Epithelial cell of prostate (primary cell): ENCODE data around the gene CYSTM1.

Source experiments
- DNase-seq: peaks from one replicate; pipeline ENCODE4 v3.0.0-alpha.2; 2011; ENCODE audit warnings: low read depth, low spot score
- H3K27ac ChIP-seq: fragments of 450-650 bp; 2 replicates; pipeline ENCODE4 v1.5.1; 2017; ENCODE audit warnings: mild to moderate bottlenecking

The CYSTM1 gene

DNA sequence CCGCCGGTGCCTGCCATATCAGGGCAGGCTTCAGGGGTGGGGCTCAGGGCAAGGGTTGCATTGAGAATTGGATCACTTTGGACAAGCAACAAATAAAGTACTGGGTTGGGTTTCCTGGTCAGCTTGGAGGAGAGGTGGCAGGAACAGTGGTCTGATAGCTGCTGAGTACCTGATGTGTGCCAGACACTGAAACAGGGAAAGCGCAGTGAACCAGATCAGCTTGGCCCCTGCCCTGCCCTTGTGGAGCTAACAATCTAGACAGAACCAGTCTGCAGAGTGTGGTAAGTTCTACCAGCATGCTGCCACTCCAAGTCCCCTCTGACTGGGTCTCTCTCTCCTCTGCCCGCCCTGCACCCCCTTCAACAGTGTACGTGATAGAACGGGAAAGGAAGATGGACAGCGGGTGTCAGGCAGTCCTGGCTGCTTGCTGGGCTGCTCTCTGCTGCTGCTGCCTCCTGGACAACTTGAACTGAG is 53.4 kb downstream of the CYSTM1 start:
- no peak overlapping the region for H3K27ac ChIP-seq
- DNase-seq, result no peak

- DNase-seq, result no peak
- H3K27ac ChIP-seq, result no peak overlapping the region
Observed at GRCh38 chr5:140230373-140230772, 55.4 kb downstream of the CYSTM1 start.

- no peak overlapping the region for H3K27ac ChIP-seq
- DNase-seq, result no peak
Observed at GRCh38 chr5:140232731-140233130, 57.7 kb downstream of the CYSTM1 start.

GRCh38 chr5:140234377-140234989 is 59.5 kb downstream of the CYSTM1 start:
- DNase-seq, result no peak
- H3K27ac ChIP-seq, result no peak overlapping the region

- peak overlapping the region; percentile 66 for H3K27ac ChIP-seq
- peak; percentile 54 for DNase-seq
Observed at GRCh38 chr5:140235791-140236551, 61.0 kb downstream of the CYSTM1 start.

DNA sequence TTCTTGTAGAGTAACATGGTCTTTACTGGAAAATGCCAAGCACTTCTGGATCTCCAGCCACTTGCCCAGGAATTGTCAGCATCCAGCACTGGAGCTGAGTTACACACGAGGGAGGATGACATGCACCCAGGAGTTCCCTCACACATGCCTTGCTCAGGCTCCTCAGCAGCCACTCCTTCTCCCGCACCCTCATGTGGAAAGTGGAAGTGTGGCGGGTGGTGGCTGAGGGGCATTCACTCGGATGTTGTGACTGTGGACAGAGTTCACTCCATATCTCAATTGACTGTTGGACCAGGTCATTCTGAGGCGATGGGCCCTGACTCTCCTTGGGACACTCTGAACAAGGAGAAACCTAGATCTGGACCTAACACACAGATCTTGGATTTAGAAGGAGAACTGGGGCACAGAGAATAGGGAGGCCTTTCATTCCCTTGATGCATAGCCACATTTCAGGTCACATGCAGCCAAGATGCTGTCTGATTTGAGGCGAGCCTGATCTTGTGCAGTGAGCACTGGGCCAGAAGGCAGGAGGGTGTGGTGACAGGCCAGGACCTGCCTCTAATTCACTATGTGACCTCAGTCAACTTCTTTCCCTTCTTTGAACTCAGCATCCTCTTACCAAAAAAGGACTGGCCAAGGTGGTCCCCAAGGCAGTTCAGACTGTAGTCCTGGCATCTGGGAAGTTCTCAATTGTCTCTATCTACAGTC is 62.1 kb downstream of the CYSTM1 start:
- H3K27ac ChIP-seq, result peak overlapping the region; percentile 66
- peak; percentile 60 for DNase-seq

DNA sequence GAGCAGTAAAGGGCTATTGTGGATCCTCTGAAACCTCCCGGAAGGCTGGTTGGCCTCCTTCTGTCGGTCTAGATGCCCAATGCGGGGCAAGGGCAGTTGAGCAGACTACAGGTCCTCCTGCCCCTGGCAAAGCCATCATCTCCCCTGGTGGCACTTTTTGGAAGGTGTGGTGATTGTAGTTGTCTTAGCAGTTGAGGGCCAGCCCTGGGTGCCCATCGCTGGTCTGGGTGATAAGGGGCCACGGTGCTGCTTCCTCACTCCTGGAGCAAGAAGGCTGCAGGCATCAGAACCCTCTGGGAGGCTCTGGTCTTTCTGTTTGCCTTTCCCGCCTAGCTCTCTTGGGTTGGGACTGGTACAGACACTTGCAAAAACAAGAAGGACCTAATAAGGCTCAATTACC is 63.8 kb downstream of the CYSTM1 start:
- DNase-seq, result no peak
- H3K27ac ChIP-seq, result no peak overlapping the region

DNA sequence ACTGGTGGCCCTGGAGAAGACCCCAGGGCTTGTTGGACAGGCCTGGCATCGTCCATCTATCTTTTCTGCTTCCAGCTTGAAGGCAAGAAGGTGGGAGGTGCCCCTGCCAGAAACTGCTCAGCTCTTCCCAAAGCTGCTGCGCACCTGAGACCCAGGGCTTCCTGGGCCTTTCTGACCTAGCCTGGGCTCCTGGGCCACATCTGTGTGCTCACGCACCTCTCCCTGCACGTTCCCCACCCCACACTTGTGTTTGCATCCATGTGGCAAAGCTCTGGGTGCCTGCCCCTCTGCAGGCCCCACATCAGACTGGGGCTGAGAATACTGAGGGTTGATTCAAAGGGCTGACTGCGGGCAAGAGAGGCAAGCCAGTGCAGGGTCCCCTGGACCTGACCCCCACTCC is 64.5 kb downstream of the CYSTM1 start:
- no peak for DNase-seq
- H3K27ac ChIP-seq, result no peak overlapping the region

DNA sequence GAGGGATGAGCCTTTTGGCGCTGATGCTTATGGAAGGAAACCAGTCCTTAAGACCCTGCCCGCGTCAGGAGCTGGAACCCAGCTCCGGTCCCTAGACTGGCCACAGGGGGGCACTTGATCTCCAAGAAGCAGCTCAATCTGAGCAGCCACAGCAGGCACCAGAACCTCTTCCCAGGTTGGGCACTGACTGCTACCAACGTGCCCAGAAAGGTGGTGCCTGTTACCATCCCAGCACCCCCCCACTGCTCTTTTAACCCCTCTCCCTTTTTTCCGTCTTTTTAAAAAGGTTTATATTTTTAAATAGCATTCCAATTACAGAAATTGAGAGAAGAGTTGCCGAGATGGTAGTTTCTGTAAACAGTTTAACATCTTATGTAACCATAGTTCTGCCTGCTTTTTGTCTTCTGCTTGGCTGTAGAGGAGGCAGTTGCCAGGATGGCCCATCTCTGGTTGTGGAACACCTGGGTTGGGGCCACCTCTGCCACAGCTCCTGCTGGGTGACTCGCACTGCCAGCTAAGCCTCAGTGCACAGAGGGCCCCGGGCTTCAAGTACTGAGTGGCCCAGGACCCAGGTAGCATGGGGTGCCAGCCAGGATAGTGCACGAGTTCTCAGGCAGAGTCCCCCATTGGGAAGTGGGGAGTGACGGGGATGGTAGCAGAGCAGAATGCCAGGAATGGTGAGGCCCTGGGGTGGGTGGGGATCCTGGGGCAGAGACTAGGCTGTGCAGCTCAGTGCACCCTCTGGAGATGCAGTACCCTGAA is 65.1 kb downstream of the CYSTM1 start:
- H3K27ac ChIP-seq, result peak overlapping the region; percentile 80

GRCh38 chr5:140240987-140241706 is 66.2 kb downstream of the CYSTM1 start:
- H3K27ac ChIP-seq, result peak overlapping the region; percentile 80
- DNase-seq, result no peak

More for the DNA sequence above, 65.1 kb downstream of the CYSTM1 start:
- DNase-seq, result no peak

DNA sequence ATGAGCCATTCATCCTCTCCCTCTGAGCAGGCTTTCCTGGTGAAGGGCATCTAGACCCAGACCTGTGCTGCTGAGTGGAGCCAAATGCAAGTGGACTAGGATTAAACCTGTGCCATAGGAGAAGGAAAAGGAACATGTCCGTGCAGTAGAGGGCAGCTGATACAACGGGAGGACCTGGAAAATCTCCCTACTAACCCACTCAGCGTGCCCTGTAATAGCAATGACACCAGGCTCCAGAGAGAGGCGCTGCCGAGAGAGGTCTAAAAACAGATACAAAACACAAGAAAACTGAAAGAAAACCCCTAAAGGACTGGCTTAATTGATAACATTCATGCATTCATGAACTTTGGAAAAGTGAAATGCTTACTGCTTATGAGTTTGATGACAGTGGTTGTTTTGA is 67.1 kb downstream of the CYSTM1 start:
- DNase-seq, result no peak
- peak overlapping the region; percentile 80 for H3K27ac ChIP-seq

- no peak for DNase-seq
- no peak overlapping the region for H3K27ac ChIP-seq
Observed at GRCh38 chr5:140242890-140243585, 68.0 kb downstream of the CYSTM1 start.

GRCh38 chr5:140243706-140244250 is 68.8 kb downstream of the CYSTM1 start:
- no peak for DNase-seq
- H3K27ac ChIP-seq, result no peak overlapping the region

DNA sequence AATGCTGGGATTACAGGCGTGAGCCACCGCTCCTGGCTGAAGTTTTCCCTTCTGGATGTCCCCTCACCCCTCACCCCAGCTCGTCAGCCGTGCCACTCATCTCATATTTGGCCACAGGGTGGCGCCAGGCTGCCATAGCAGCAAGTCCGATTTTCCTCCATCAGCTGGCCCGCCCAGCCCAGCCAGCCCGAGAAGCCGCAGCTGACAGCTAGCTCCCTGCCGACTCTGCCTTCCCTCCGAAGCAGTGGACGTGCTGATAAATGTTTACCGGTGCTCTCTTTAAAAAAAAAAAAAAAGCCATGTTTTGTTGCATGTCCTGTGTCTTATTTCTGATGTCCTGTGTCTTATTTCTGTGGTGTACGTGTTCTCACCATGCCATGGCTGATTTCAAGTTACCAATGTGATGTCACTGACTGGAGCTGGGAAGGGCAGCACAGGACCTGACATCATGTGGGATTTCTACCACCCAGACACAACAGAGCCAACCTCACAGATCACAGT is 69.6 kb downstream of the CYSTM1 start:
- H3K27ac ChIP-seq, result no peak overlapping the region
- peak; percentile 52 for DNase-seq

GRCh38 chr5:140245341-140245740 is 70.4 kb downstream of the CYSTM1 start:
- H3K27ac ChIP-seq, result no peak overlapping the region
- no peak for DNase-seq

GRCh38 chr5:140245926-140246325 is 70.9 kb downstream of the CYSTM1 start:
- DNase-seq, result no peak
- peak overlapping the region; percentile 42 for H3K27ac ChIP-seq

DNA sequence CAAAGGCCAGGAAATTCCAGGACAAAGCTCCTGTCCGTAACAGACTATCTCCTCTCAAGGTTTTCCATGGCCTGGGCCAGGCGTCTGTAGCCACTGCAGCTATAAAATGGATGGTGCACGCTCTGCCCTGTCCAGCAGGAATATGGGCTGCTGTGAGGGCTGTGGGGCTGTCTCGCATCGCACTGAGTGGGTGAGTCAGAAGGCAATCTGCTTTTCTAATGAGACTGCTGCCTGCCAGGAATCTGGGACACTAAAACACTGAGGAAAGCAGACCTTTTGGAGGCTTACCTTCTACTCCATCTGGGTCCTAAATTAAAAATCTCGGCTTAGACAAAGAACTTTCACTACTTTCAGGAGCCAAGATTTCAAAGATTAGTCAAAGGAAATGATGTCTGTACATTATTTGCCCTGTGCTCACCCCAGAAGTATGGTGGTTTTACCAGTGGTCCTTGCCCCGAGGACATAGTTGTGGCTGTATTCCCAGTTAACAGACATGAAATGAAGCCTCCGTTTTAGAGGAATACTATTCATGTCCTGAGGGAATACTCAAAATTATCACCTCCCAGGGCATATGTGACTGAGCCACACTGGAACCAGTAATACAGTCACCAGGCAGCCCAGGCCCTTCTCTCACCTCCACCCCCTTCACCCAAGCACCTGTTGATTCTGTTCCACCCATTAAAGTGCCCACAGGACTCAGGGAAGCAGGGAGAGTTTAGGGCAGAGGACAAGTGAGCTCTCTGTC is 71.6 kb downstream of the CYSTM1 start:
- peak overlapping the region; percentile 42 for H3K27ac ChIP-seq
- DNase-seq, result no peak

DNA sequence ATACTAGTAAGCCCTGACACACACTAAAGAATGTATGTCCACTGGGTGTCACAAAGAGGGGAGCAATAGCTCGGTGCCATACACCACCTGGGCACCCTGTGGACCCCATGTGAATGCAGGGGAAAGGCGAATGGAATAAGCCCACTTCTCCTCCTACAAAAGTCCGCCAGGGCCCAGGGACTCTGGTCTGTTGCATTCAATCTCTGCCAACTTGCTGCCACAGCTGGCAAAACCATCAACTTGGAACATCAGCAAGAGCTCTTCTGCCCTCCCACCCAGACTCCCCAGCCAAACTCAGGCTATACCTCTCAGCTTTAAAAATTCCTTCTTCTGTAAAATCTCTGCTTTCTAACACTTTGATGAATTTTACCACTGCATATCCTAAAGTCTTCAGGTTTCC is 73.4 kb downstream of the CYSTM1 start:
- DNase-seq, result no peak
- H3K27ac ChIP-seq, result no peak overlapping the region
